SIG-M5 treated with dmso at 0.1 percent for 504 hours (cell line): ENCODE results near the gene AZU1.
"Not testable (repeated sequence)": the region's sequence is repeated elsewhere in the genome, so short reads cannot be mapped to it uniquely, and the experiment has no call there.

ENCODE experiments used
- DNase-seq: peaks from one replicate; lab custom pipeline; 2025; ENCODE audit not compliant: unreplicated experiment; lab: John Stamatoyannopoulos, UW

Gene AZU1

GRCh38 chr19:808423-808775, 19.2 kb upstream of the AZU1 start:
- DNase-seq: no peak

DNA sequence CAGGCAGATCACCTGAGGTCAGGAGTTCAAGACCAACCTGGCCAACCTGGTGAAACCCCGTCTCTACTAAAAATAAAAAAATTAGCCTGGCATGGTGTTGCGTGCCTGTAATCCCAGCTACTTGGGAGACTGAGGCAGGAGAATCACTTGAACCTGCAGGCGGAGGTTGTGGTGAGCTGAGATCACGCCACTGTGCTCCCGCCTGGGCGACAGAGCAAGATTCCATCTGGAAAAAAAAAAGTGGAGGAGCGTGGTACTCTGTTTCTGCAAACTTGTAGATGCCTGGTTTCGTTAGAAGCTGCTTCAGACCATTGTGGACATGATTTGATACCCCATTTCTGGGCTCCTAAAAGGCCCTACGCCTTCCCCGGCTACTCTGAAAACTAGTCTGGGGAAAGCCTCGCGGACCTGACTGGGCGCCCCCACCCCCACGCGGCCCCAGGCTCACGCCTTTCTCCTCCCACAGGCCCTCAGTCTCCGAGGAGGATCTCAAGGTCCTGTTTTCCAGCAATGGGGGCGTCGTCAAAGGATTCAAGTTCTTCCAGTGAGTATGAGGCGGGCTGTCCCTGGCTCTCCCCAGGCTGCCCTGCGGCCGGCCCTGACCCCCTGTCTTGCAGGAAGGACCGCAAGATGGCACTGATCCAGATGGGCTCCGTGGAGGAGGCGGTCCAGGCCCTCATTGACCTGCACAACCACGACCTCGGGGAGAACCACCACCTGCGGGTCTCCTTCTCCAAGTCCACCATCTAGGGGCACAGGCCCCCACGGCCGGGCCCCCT, 17.4 kb upstream of the AZU1 start:
- DNase-seq: no peak

DNA sequence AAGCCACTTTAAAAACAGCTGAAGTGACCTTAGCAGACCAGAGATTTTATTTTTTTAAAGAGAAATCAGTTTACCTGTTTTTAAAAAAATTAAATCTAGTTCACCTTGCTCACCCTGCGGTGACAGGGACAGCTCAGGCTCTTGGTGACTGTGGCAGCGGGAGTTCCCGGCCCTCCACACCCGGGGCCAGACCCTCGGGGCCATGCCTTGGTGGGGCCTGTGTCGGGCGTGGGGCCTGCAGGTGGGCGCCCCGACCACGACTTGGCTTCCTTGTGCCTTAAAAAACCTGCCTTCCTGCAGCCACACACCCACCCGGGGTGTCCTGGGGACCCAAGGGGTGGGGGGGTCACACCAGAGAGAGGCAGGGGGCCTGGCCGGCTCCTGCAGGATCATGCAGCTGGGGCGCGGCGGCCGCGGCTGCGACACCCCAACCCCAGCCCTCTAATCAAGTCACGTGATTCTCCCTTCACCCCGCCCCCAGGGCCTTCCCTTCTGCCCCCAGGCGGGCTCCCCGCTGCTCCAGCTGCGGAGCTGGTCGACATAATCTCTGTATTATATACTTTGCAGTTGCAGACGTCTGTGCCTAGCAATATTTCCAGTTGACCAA, 16.7 kb upstream of the AZU1 start:
- DNase-seq: no peak

DNA sequence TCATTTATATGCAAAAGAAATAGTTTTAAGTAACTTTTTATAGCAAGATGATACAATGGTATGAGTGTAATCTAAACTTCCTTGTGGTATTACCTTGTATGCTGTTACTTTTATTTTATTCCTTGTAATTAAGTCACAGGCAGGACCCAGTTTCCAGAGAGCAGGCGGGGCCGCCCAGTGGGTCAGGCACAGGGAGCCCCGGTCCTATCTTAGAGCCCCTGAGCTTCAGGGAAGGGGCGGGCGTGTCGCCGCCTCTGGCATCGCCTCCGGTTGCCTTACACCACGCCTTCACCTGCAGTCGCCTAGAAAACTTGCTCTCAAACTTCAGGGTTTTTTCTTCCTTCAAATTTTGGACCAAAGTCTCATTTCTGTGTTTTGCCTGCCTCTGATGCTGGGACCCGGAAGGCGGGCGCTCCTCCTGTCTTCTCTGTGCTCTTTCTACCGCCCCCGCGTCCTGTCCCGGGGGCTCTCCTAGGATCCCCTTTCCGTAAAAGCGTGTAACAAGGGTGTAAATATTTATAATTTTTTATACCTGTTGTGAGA, 16.1 kb upstream of the AZU1 start:
- no peak for DNase-seq

GRCh38 chr19:812049-812746, 15.4 kb upstream of the AZU1 start:
- DNase-seq: no peak

GRCh38 chr19:812747-813218, 14.9 kb upstream of the AZU1 start:
- no peak for DNase-seq

DNA sequence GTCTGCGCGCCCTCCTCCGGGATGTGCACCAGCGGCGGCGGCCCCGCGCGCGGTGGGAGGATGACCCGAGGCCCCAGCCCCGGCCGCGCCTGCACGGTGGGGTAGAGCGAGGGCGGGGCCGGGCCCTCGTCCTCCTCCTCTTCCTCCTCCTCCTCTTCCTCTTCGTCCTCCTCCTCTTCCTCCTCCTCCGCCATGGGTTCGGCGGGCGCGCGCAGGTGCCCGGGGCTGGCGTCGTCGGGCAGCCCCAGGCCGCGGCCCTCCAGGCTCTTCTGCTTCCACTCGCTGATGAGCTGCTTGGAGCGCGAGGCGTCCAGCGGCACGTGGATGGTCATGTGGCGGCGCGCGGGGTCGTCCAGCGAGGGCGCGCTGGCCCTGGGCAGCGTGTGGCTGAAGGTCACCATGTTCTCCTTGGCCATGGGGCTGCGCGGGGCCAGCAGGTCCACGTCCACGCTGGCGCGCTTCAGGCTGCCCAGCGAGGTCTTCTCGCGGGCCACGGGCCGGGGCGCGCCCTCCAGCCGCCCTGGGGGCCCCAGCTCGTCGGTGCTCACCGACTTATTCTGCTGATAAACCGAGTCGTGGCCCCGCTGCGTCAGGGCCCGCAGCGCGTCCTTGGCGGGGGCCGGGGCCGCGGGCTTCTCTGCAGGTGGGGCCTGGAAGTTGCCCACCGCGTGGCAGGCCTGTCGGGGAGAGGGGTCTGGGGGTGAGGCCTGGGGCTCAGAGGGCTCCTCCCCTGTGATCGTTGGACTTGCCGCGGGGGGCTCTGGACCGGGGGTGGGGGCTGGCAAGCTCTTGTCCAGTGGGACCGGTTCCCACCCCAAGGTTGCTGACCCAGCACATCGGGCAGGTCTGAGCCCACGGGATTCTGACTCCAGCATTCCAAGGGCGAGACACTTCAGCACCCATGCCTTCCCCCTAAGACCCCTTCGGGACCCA, 14.2 kb upstream of the AZU1 start:
- DNase-seq: no peak

- no peak for DNase-seq
Measured at GRCh38 chr19:814152-815078, 13.2 kb upstream of the AZU1 start.

- DNase-seq: no peak
Measured at GRCh38 chr19:815079-815774, 12.4 kb upstream of the AZU1 start.

DNA sequence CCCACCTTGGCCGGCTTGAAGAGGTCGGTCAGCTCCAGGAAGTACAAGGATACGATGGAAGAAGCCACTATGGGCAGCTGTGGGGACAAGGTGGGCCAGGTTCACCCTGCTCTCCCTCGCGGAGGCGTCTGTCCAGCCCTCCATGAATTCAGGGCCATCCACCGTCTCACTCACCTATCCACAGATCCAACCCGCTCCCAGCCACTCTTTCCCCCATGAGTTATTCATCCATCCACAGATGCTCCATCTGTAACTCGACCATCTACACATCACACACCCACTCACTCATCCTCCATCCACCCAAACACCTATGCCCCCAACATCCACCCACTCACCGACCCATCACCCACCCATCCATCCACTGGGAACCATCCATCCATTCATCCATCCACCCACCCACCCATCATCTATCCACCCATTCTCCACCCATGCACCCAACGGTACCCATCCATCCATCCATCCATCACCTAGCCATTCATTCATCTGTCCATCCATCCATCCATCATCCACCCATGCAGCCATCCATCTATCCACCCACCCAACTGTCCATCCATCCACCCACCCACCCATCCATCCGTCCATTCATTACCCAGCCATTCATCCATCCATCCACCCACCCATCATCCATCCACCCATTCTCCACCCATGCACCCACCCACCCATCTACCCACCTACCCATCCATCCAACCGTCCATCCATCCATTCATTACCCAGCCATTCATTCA, 11.7 kb upstream of the AZU1 start:
- DNase-seq: no peak

DNA sequence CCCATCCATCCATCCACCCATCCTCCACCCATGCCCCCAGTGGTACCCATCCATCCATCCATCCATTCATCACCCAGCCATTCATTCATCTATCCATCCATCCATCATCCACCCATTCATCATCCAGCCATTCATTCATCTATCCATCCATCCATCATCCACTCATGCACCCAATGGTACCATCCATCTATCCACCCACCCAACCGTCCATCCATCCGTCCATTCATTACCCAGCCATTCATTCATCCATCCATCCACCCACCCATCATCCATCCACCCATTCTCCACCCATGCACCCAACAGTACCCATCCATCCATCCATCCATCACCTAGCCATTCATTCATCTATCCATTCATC, 11.2 kb upstream of the AZU1 start:
- DNase-seq: no peak

- not testable (repeated sequence) for DNase-seq
Measured at GRCh38 chr19:820212-820611, 7.4 kb upstream of the AZU1 start.

GRCh38 chr19:821231-821824, 6.3 kb upstream of the AZU1 start:
- no peak for DNase-seq

- peak; percentile 63 for DNase-seq
Measured at GRCh38 chr19:821825-822503, 5.7 kb upstream of the AZU1 start, which contains the start of gene PLPPR3. TSS of gene PLPPR3 (minus strand) at chr19:821955. CDS start at chr19:821559, 396 bp downstream.

GRCh38 chr19:823565-824121, 4.0 kb upstream of the AZU1 start:
- peak; percentile 87 for DNase-seq

DNA sequence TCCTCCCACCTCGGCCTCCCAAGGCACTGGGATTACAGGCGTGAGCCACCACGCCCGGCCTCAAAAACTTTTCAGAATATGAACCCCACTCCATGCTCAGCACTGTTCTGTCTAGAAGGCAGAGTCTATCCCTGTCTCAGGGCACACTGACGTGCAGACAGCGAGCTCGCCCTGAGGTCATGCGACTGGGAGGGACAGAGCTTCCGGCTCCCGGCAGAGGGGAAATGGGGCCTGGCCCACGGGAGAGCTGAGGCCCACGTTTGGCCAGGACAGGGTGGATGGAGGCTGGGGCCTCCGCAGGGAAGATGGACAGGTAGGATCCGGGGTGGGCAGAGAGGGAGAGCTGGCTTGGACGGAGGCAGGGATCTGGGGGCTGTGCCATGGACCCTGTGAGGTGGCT, 2.8 kb upstream of the AZU1 start:
- DNase-seq: peak; percentile 76
